Measurements from ENCODE around the gene IL17RA.

GRCh38 chr22:17077255-17077654 is 7.5 kb upstream of the IL17RA start:
- TF ChIP-seq CTCF (IDR thresholded peaks at IDR 0.05) (no peak), POLR2AphosphoS5 (IDR thresholded peaks at IDR 0.05) (no peak), POLR2A (IDR thresholded peaks at IDR 0.05) (no peak)
